GM21619 (cell line): ENCODE data around the gene USP22.

Source experiments
- ATAC-seq: cut with Tn5 transposase; IDR thresholded peaks from one replicate; pipeline ENCODE4 v1.9.1; 2021; ENCODE audit not compliant: unreplicated experiment

Gene USP22

GRCh38 chr17:21002309-21003006 is 40.4 kb downstream of the USP22 start:
- no peak for ATAC-seq

DNA sequence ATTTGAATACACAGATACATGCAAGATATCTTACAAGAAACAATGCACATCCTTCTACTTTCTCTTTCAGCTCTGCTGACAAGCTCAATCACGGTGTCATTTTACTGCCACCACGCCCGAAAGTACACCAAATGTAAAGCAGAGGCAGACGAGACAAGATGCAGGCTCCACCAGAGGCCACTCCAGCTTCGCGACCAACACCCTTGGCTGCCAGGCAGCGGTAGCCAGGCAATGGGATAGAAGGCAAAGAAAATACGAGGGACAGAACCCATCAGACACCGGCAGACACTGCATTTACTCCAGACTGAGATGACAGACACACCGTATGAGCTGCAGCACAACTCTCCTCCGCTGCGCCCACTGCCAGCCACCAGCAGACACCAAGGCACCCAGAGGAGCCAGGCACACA is 41.0 kb downstream of the USP22 start:
- ATAC-seq: no peak

GRCh38 chr17:21001111-21001812 is 41.5 kb downstream of the USP22 start:
- ATAC-seq: no peak

- no peak for ATAC-seq
Measured at GRCh38 chr17:20999841-21000532, 42.8 kb downstream of the USP22 start.

DNA sequence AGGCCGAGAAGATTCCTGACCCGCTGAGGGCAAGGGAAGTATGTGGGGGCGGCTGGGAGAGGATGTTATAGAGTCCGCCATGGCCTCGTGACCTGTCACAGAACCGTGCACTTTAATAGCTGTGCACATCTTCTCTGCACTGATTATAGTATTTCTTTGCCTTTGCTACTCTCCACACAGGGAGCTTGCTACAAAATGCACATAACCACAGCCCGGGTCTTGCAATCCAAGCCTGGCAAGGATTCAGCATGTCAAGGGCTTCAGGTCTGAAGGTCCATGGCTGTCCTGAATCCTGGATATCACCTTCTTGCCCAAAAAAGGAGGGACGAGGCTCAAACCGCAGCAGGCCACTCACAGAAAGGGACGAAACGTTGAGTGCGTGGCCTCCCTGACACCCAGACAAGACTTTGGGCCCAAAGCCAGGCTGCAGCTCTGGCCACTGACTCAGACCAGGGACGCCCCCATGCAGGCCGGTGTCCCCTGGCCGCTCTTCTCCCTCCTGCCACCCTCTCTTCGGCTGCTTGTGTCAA is 43.7 kb downstream of the USP22 start:
- no peak for ATAC-seq

DNA sequence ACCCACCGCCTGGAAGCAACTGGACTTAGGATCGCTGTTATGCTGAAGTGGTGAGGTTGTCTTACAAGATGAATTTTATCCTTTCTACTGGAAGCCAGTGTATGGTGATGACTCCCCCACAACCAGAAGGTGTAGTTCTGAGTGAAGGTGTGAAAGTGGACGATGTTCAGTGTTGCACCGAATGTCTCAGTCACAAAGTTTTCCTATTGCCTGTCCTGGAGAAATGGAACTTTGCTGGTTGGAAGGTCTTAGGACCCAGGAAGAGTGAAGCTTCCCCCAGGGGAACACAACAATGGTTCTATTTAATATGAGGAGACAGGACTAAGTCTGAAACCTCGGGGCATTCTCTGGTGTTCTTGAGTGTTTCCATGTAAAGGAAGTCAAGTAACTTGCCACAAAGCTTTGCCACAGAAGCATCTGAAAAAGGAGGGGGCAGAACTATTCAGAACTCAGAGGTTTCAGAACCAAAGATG is 44.2 kb downstream of the USP22 start:
- no peak for ATAC-seq

GRCh38 chr17:20997711-20998570 is 44.9 kb downstream of the USP22 start:
- no peak for ATAC-seq

DNA sequence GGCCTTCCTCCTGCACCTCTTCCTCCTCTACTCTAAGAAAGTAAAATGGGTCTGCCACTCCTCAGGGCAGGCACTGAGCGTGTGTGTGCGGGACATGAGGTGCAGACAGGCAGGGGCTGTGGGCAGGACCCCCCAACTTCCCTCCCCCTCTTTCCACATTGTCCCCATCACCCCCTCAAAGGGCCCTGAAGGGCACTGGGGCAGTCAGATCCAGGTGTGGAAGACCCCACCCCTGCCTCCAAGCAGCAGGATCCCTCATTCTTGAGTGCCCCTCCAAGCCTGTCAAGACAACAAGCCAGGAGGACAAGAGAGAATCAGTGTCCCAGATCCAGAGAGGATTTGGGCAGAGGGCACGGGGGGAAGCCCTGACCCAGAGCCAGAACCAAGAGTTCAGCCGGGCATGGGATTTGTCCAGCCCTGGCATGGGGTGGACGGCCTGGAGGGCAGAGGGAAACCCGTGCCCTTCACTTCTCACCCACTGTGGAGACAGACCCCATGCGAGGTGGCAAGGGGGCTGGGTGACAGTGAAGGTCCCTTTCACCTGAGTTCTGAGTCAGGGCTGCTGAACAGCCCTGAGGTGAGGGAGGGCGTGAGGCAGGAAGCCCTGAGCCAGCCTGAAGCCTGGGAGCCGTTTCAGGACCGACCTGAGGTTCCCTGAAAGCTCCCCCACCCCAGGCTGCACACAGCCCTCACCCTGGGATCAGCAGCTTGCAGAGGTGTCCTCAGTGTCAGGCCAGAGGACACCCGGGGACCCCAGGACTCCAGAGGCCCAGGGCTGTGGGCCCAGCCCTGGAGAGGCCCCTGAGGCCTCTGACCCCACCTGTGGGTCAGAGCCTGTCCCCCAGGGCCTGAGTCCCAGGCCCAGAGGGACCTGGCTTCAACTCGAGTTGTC is 45.8 kb downstream of the USP22 start:
- ATAC-seq: no peak

- ATAC-seq: no peak
Measured at GRCh38 chr17:20995873-20996723, 46.7 kb downstream of the USP22 start.

- ATAC-seq: no peak
Measured at GRCh38 chr17:20995164-20995872, 47.5 kb downstream of the USP22 start.

DNA sequence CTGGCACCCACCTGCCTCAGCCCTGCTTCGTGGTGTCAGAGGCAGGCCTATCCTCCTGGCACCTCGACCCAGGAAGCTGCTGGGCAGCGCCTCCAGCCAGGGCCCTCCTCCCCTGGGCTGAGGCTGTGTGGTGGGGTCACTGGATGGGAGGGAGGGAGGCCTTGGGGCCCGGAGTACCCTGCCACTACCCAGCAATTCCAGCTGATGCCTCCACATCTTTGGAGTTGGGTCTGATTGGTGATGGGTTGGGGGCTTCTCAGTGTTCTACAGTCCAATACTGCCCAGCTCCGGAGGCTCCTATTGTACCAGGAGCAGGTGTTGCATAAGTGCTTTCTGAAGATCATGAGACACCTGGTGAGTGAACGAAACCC is 48.0 kb downstream of the USP22 start:
- no peak for ATAC-seq

DNA sequence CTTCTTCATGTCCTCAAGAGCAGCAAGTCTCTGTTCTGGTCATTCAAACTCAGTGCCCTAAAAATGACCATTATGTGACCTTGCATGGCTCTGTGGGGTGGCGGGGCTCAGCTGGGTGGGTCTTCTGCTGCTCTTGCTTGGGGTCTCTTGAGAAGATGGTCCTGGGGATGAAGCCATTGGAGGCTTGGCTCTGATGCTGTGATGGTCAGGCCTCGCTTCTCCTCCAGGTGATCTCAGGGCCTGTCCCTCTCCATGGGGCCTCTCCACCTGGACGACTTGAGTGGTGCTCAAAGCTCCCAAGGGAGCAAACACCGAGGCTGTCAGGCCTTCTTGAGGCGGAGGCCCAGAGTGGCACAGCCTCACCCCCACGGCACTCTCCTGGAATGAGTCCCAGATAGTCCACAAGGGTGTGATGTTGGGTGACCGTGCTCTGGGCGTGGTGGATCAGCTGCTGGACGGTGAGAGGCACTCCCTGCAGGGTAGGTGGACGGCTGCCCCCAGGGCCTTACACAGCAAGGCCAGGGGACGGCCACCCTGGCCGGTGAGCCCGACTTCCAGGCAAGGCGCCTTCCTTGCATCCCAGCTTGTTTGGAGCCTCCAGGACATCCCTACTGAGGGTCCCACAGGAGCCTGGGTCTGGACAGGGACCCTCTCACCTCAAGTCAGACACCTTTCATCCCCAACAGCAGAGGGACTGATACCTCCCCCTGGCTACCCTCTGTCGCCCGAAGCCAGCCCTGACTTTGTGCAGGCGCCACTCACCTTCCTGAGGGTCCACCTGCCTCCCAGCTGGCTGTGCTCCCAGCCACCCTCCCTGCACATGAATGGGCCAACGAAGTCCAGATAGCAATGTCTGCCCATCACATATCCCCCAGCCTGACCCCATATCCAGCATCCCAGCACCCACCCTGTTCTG is 48.7 kb downstream of the USP22 start:
- ATAC-seq: no peak

GRCh38 chr17:20992987-20993862 is 49.6 kb downstream of the USP22 start:
- ATAC-seq: no peak

GRCh38 chr17:20992416-20992815 is 50.4 kb downstream of the USP22 start:
- no peak for ATAC-seq

GRCh38 chr17:20991276-20992037 is 51.4 kb downstream of the USP22 start:
- ATAC-seq: no peak
